GM12891 (cell line): ENCODE data around the gene CDK14.

ENCODE experiments used
- POLR2A ChIP-seq: IDR thresholded peaks from 2 replicates; pipeline ENCODE4 v1.6.1; 2011; ENCODE audit warnings: low read depth, low read length, control low read depth
- POLR2AphosphoS5 ChIP-seq: IDR thresholded peaks from 2 replicates; pipeline ENCODE4 v1.6.1; 2011; ENCODE audit warnings: low read depth, low read length, control low read depth
- POU2F2 ChIP-seq: IDR thresholded peaks from 2 replicates; pipeline ENCODE4 v1.6.1; 2011; ENCODE audit warnings: low read depth, mild to moderate bottlenecking, control low read depth, low read length, moderate library complexity
- TAF1 ChIP-seq: IDR thresholded peaks from 2 replicates; pipeline ENCODE4 v1.6.1; 2011; ENCODE audit warnings: low read depth, low read length, control low read depth

DNA sequence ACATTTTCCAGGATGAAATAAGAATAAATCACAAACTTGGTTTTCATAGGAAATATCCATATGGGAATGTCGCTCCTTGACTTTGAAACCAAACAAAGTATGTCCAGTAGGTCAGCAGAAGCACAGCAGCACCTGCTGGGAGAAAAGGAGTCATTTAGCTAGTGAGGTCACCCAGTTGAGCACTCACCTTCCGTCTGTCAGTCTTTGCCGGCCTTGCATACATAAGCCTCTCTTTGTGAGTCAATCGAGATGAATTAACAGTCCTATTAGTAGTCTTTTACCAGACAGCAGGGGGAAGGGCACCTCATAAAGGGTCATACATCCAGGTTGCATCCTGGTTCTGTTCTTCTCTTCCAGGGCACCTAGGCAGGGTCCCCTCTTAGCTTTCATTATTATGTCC lies 435.6 kb downstream of the CDK14 start:
- TF ChIP-seq POLR2A (no peak), TAF1 (no peak), POLR2AphosphoS5 (no peak), POU2F2 (no peak)
